Measurements from ENCODE around the gene EGR4. TPM values are rescaled to one million over a fixed set of nuclear protein-coding genes. Genes with fewer than 3 reads are reported as not detected.

Gene EGR4
- total RNA-seq, 1 donor from 2014 or later = not detected

DNA sequence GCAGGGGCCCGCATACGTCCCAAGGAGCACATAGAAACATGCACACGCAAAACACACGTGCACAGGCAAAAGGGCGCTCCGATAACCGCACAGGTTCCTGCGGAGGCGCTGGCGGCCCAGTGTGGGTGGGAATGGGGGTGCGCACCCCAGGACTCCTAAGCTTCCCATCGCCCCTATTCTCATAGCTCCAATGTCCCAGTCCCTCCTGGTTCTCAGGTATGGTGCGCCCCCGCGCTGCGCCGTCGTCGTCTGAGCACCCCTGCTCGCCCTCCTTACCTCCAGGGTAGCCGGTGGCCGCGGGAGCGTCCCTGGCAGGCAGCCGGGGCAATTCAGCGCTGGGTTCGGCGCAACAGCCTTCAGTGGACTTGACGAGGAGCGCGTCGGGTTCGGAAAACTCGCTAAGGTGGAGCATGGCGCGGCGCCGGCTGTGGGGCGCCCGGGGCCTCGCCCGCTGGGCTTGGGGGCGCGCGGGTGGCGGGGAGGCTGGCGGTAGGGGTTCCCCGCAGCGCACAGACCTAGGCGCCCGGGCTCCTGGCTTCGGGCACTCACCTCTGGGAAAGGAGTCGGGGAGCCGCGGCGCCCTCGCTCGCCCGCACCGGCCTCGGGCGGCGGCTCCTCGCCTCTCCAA is 328 bp downstream of the EGR4 start:
- Mint-ChIP-seq H3K27me3 (ENCODE audit: low read depth, unreplicated experiment) (peaks cover 78% of the 10 kb centered on the region), H3K27ac (ENCODE audit: unreplicated experiment) (no peak overlapping the region), H3K36me3 (ENCODE audit: low read depth, unreplicated experiment) (no peaks in the 10 kb centered on the region), H3K4me3 (ENCODE audit: unreplicated experiment) (peak overlapping the region; percentile 40), H3K4me1 (ENCODE audit: low read depth, unreplicated experiment) (peaks cover 8% of the 10 kb centered on the region), H3K9me3 (ENCODE audit: unreplicated experiment) (peaks cover 2% of the 10 kb centered on the region)
- Histone ChIP-seq H4K20me1 (ENCODE audit: insufficient read depth, low read length) (peaks cover 4% of the 10 kb centered on the region), H3K4me2 (ENCODE audit: low read length) (peak overlapping the region; percentile 94), H3K36me3 (ENCODE audit: insufficient read depth, low read length) (no peaks in the 10 kb centered on the region), H3K4me1 (ENCODE audit: insufficient read depth, low read length) (peaks cover 7% of the 10 kb centered on the region), H3K9ac (ENCODE audit: low read length) (no peak overlapping the region), H3K9me3 (ENCODE audit: insufficient read depth, low read depth, low read length) (no peaks in the 10 kb centered on the region), H3K79me2 (ENCODE audit: insufficient read depth, low read length) (no peaks in the 10 kb centered on the region), H2AFZ (ENCODE audit: low read depth, low read length) (peak overlapping the region; percentile 88), H3K27ac (ENCODE audit: low read depth, low read length) (no peak overlapping the region), H3K27me3 (ENCODE audit: insufficient read depth, low read length) (peaks cover 88% of the 10 kb centered on the region), H3K4me3 (ENCODE audit: insufficient read depth, low read depth, low read length) (peak overlapping the region; percentile 58)
- DNase-seq (ENCODE audit: low read depth) (no peak), FAIRE-seq (no peak)
- TF ChIP-seq EZH2 (IDR thresholded peaks at IDR 0.05; ENCODE audit: insufficient read depth, low read length) = peak; percentile 83
- TF ChIP-seq CTCF (IDR thresholded peaks at IDR 0.05; ENCODE audit: insufficient read depth, low read depth, low read length) = no peak

DNA sequence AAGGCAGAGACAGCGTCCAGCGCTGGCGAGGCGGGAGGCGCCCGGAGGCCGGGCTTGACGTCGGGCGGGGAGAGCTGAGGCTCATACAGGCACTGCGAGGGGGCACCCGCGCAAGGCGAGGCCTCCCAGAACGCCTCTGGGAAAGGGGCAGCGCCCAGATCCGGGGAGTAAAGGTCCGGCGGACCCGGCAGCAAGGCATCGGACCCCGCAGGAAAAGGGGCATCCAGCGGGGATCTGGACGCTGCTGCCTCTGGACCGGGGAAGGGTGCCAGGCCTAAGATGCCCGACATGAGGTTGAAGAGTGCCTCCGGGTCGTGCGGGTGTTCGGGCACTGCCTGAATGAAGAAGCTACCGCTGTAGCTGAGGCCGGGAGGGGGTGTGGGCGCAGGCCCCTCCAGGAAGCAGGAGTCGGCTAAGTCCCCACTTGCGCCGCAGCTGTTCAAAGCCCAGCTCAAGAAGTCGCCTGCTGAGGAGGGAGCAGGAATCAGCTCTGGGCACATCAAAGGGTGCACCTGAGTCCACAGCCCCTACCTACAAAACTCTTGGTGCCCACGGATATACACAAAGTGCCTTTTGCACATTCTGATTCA is 937 bp downstream of the EGR4 start:
- no peak overlapping the region for H3K27ac Mint-ChIP-seq (ENCODE audit: unreplicated experiment)
- no peak for DNase-seq (ENCODE audit: low read depth)
- TF ChIP-seq EZH2 (IDR thresholded peaks at IDR 0.05; ENCODE audit: insufficient read depth, low read length) (peak; percentile 75), CTCF (IDR thresholded peaks at IDR 0.05; ENCODE audit: insufficient read depth, low read depth, low read length) (no peak)
- no peak overlapping the region for H3K27ac ChIP-seq (ENCODE audit: low read depth, low read length)
- H3K9ac ChIP-seq (ENCODE audit: low read length) = no peak overlapping the region
- H3K4me3 Mint-ChIP-seq (ENCODE audit: unreplicated experiment) = peak overlapping the region; percentile 8
- peaks cover 7% of the 10 kb centered on the region for H3K4me1 ChIP-seq (ENCODE audit: insufficient read depth, low read length)
- no peaks in the 10 kb centered on the region for H3K36me3 ChIP-seq (ENCODE audit: insufficient read depth, low read length)
- peaks cover 88% of the 10 kb centered on the region for H3K27me3 ChIP-seq (ENCODE audit: insufficient read depth, low read length)
- H4K20me1 ChIP-seq (ENCODE audit: insufficient read depth, low read length) = peaks cover 4% of the 10 kb centered on the region
- no peaks in the 10 kb centered on the region for H3K9me3 ChIP-seq (ENCODE audit: insufficient read depth, low read depth, low read length)
- no peaks in the 10 kb centered on the region for H3K36me3 Mint-ChIP-seq (ENCODE audit: low read depth, unreplicated experiment)
- peaks cover 82% of the 10 kb centered on the region for H3K27me3 Mint-ChIP-seq (ENCODE audit: low read depth, unreplicated experiment)
- no peak overlapping the region for H3K4me2 ChIP-seq (ENCODE audit: low read length)
- H3K9me3 Mint-ChIP-seq (ENCODE audit: unreplicated experiment) = peaks cover 2% of the 10 kb centered on the region
- H2AFZ ChIP-seq (ENCODE audit: low read depth, low read length) = no peak overlapping the region
- FAIRE-seq = no peak
- H3K4me1 Mint-ChIP-seq (ENCODE audit: low read depth, unreplicated experiment) = peaks cover 8% of the 10 kb centered on the region
- no peaks in the 10 kb centered on the region for H3K79me2 ChIP-seq (ENCODE audit: insufficient read depth, low read length)
- no peak overlapping the region for H3K4me3 ChIP-seq (ENCODE audit: insufficient read depth, low read depth, low read length)

Measured in astrocyte (in vitro differentiated cells and primary cell).